Placental pericyte (primary cell): ENCODE measurements around the gene KLHL9. TPM values are rescaled to one million over a fixed set of nuclear protein-coding genes. Genes with fewer than 3 reads are reported as not detected.

ENCODE experiments used
- total RNA-seq: library from RNA; depleted of rRNA; stranded (reverse); fragments of >200 nt; gene quantifications from 2 replicates; pipeline ENCODE4 v1.2.3, GENCODE V29; 2012

Gene KLHL9
- 25.6 and 42.7 TPM in 2 replicates for total RNA-seq

GRCh38 chr9:21334701-21335632, at the start of gene KLHL9:
KLHL9 (minus strand) TSS chr9:21335404; CDS start chr9:21334859, 545 bp downstream.

GRCh38 chr9:21367957-21368356, 32.8 kb upstream of the KLHL9 start, which contains the start of gene IFNA13:
IFNA13 (minus strand) TSS chr9:21368057; CDS start chr9:21368010, 47 bp downstream.

GRCh38 chr9:21350787-21351186, 15.6 kb upstream of the KLHL9 start, which contains the start of gene IFNA6:
IFNA6 (minus strand) TSS chr9:21350887; CDS start chr9:21350887, 0 bp downstream.

GRCh38 chr9:21305213-21305612, 30.0 kb downstream of the KLHL9 start, which contains the start of gene IFNA5:
IFNA5 (minus strand) TSS chr9:21305313; CDS start chr9:21305256, 57 bp downstream.

Other genes starting within 250 kb of the KLHL9 start
- not detected in 2 replicates for gene IFNW1, start 193.6 kb downstream of the KLHL9 start, total RNA-seq
- not detected in 2 replicates for gene IFNA21, start 168.7 kb downstream of the KLHL9 start, total RNA-seq
- gene IFNA4, start 147.8 kb downstream of the KLHL9 start, total RNA-seq: not detected in 2 replicates
- not detected in 2 replicates for gene IFNA7, start 133.2 kb downstream of the KLHL9 start, total RNA-seq
- gene IFNA10, start 128.3 kb downstream of the KLHL9 start, total RNA-seq: not detected in 2 replicates
- gene IFNA16, start 118.1 kb downstream of the KLHL9 start, total RNA-seq: not detected in 2 replicates
- not detected in 2 replicates for gene IFNA17, start 107.2 kb downstream of the KLHL9 start, total RNA-seq
- gene IFNA14, start 95.4 kb downstream of the KLHL9 start, total RNA-seq: not detected in 2 replicates
- gene IFNA5, start 30.1 kb downstream of the KLHL9 start, total RNA-seq: 0.14 TPM in 1 of 2 replicates, not detected in the other
- gene IFNA6, start 15.5 kb upstream of the KLHL9 start, total RNA-seq: not detected in 2 replicates
- not detected in 2 replicates for gene IFNA13, start 32.7 kb upstream of the KLHL9 start, total RNA-seq
- not detected in 2 replicates for gene IFNA2, start 50.0 kb upstream of the KLHL9 start, total RNA-seq
- not detected in 2 replicates for gene IFNA8, start 73.7 kb upstream of the KLHL9 start, total RNA-seq
- gene IFNA1, start 105.0 kb upstream of the KLHL9 start, total RNA-seq: 0.14 TPM in 1 of 2 replicates, not detected in the other
- 8.8 and 22.3 TPM in 2 replicates for gene IFNE, start 146.9 kb upstream of the KLHL9 start, total RNA-seq